ENCODE measurements around the gene DCLRE1B.

Gene DCLRE1B

GRCh38 chr1:113938192-113938591 is 33.1 kb downstream of the DCLRE1B start:
- no peak for TF ChIP-seq CTCF (IDR thresholded peaks at IDR 0.05; ENCODE audit: control insufficient read depth, extremely low read depth, insufficient read depth)
- no peak for DNase-seq (ENCODE audit: low read depth)
- H3K4me3 ChIP-seq (ENCODE audit: low read depth, low read length) = no peak overlapping the region

- no peak overlapping the region for H3K4me3 ChIP-seq (ENCODE audit: low read depth, low read length)
- TF ChIP-seq CTCF (IDR thresholded peaks at IDR 0.05; ENCODE audit: control insufficient read depth, extremely low read depth, insufficient read depth) = no peak
- no peak for DNase-seq (ENCODE audit: low read depth)
These were observed 35.5 kb downstream of the DCLRE1B start for GRCh38 chr1:113940365-113941244.

GRCh38 chr1:113941245-113941559 is 36.1 kb downstream of the DCLRE1B start:
- no peak for TF ChIP-seq CTCF (IDR thresholded peaks at IDR 0.05; ENCODE audit: control insufficient read depth, extremely low read depth, insufficient read depth)
- DNase-seq (ENCODE audit: low read depth) = no peak
- H3K4me3 ChIP-seq (ENCODE audit: low read depth, low read length) = no peak overlapping the region

GRCh38 chr1:113942527-113942926 is 37.4 kb downstream of the DCLRE1B start:
- DNase-seq (ENCODE audit: low read depth) = no peak
- no peak for TF ChIP-seq CTCF (IDR thresholded peaks at IDR 0.05; ENCODE audit: control insufficient read depth, extremely low read depth, insufficient read depth)
- no peak overlapping the region for H3K4me3 ChIP-seq (ENCODE audit: low read depth, low read length)

- no peak for TF ChIP-seq CTCF (IDR thresholded peaks at IDR 0.05; ENCODE audit: control insufficient read depth, extremely low read depth, insufficient read depth)
- no peak for DNase-seq (ENCODE audit: low read depth)
- H3K4me3 ChIP-seq (ENCODE audit: low read depth, low read length) = no peak overlapping the region
These were observed 38.1 kb downstream of the DCLRE1B start for GRCh38 chr1:113943028-113943811.

GRCh38 chr1:113945329-113945728 is 40.2 kb downstream of the DCLRE1B start:
- TF ChIP-seq CTCF (IDR thresholded peaks at IDR 0.05; ENCODE audit: control insufficient read depth, extremely low read depth, insufficient read depth) = no peak
- no peak for DNase-seq (ENCODE audit: low read depth)
- no peak overlapping the region for H3K4me3 ChIP-seq (ENCODE audit: low read depth, low read length)

Data from LNCaP clone FGC (cell line).